22Rv1 (cell line): ENCODE measurements around the gene PHYKPL.

ENCODE experiments used
- CTCF ChIP-seq: fragments of 450-650 bp; IDR thresholded peaks from 2 replicates; pipeline ENCODE4 v1.5.1; 2017; ENCODE audit warnings: mild to moderate bottlenecking
- ZFX ChIP-seq: fragments of 450-650 bp; IDR thresholded peaks from 2 replicates; pipeline ENCODE4 v1.6.1; 2017; ENCODE audit warnings: antibody characterized with exemption, borderline replicate concordance

DNA sequence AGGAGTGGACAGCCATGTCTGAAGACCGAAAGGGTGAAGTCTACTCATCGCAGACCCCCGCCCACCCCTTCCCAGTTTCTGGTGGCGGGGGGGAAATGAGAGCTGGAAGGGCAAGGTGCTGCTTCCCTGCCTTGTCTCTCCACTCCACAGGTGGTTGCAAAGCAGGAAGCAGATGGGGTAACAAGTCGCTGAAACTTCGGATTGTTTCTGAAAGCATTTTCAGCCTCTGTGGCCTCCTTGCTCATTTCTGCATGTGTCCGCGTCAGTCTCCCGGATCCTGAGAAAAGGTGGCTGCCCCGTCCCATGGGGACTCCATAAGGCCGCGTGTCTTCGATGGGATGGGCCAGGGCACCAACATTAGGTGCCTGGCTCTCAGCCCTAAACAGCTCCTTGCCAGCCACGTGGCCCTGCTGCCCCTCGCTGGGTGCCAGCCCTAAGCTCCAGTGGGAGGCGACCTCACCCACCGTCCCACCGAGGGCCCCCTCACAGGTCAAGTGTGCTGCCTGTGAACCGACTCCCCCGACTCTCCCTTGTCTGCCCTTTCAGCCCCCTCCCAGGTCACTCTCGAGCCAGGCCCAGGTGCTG is 971 bp downstream of the PHYKPL start:
- no peak for TF ChIP-seq CTCF
- no peak for TF ChIP-seq ZFX
